Transverse colon (tissue), 4 donors: ENCODE data around the gene PGM1.

Experiments
- CTCF ChIP-seq, 5 experiments: fragments of 200-600 bp in 3 of 5; fragments of 450-650 bp in 2 of 5; sonication (generic) in 3 of 5; IDR thresholded peaks; 1 replicate in 2 of 5; 2 replicates in 3 of 5; pipeline ENCODE4 v1.5.1; 2016 to 2017; ENCODE audit warnings: antibody characterized with exemption in 5 of 5, inconsistent platforms in 3 of 5, mild to moderate bottlenecking in 2 of 5, moderate library complexity in 1 of 5
- EP300 ChIP-seq: sonication (generic); formaldehyde crosslinking; IDR thresholded peaks from one replicate; pipeline ENCODE4 v1.6.1; 2017; ENCODE audit warnings: antibody characterized with exemption, low read depth
- POLR2AphosphoS5 ChIP-seq, 3 donors: sonication (generic); formaldehyde crosslinking; IDR thresholded peaks; one replicate each; pipeline ENCODE4 v1.6.1; 2016; ENCODE audit warnings: antibody characterized with exemption in 3 of 3

- no peak for TF ChIP-seq CTCF (IDR thresholded peaks at IDR 0.05)
- TF ChIP-seq EP300: no peak
- no peak for TF ChIP-seq POLR2AphosphoS5 (IDR thresholded peaks at IDR 0.05)
These were observed 48.4 kb downstream of the PGM1 start for GRCh38 chr1:63641615-63642014.
